Vagina (tissue), 2 donors: Measurements from ENCODE around the gene ERVK3-1. TPM values are rescaled to one million over a fixed set of nuclear protein-coding genes. Genes with fewer than 3 reads are reported as not detected.

ENCODE experiments used
- DNase-seq, 2 donors: peaks; one replicate each; pipeline ENCODE4 v3.0.0-alpha.2; 2017; ENCODE audit errors: extremely low spot score in 2 of 2
- H3K27ac ChIP-seq: fragments of 200-600 bp; sonication (generic); one replicate; pipeline ENCODE4 v1.5.1; 2019
- H3K27me3 ChIP-seq: fragments of 200-600 bp; sonication (generic); one replicate; pipeline ENCODE4 v1.5.1; 2019
- H3K36me3 ChIP-seq, 2 donors: fragments of 200-600 bp; sonication (generic); one replicate each; pipeline ENCODE4 v1.5.1; 2017 to 2019
- H3K4me1 ChIP-seq: fragments of 200-600 bp; sonication (generic); one replicate; pipeline ENCODE4 v1.5.1; 2019
- H3K4me3 ChIP-seq, 2 donors: fragments of 200-600 bp; sonication (generic); 1 replicate in 1 of 2; 2 replicates in 1 of 2; pipeline ENCODE4 v1.5.1; 2016 to 2019
- H3K9me3 ChIP-seq: fragments of 200-600 bp; sonication (generic); one replicate; pipeline ENCODE4 v1.5.1; 2019
- POLR2A ChIP-seq, 2 donors: fragments of 450-650 bp; IDR thresholded peaks; one replicate each; pipeline ENCODE4 v1.6.1; 2017; ENCODE audit warnings: antibody characterized with exemption in 2 of 2, mild to moderate bottlenecking in 2 of 2, moderate library complexity in 2 of 2
- POLR2AphosphoS5 ChIP-seq, 2 donors: sonication (generic); formaldehyde crosslinking; IDR thresholded peaks; one replicate each; pipeline ENCODE4 v1.9.0; 2017; ENCODE audit warnings: antibody characterized with exemption in 2 of 2, mild to moderate bottlenecking in 2 of 2, low read depth in 1 of 2; ENCODE audit not compliant: insufficient read depth in 1 of 2
- intact Hi-C: fragments of 100-400 bp; cut with DNase I; formaldehyde crosslinking; loops from one replicate; pipeline ENCODE4 v1.15.1; 2023
- total RNA-seq: library from RNA; depleted of rRNA; stranded (reverse); fragments of >200 nt; gene quantifications from one replicate; pipeline ENCODE4 v1.2.3, GENCODE V29; 2016
- TF ChIP-seq, protein P1 (sequence below), 3 experiments: fragments of 450-650 bp in 2 of 3; fragments of 200-600 bp in 1 of 3; sonication (generic) in 1 of 3; IDR thresholded peaks; one replicate each; pipeline ENCODE4 v1.5.1; 2017 to 2019; ENCODE audit warnings: antibody characterized with exemption in 3 of 3, mild to moderate bottlenecking in 2 of 3, moderate library complexity in 2 of 3

Gene ERVK3-1
- total RNA-seq, 1 donor from 2014 or later, result 45.9 TPM

DNA sequence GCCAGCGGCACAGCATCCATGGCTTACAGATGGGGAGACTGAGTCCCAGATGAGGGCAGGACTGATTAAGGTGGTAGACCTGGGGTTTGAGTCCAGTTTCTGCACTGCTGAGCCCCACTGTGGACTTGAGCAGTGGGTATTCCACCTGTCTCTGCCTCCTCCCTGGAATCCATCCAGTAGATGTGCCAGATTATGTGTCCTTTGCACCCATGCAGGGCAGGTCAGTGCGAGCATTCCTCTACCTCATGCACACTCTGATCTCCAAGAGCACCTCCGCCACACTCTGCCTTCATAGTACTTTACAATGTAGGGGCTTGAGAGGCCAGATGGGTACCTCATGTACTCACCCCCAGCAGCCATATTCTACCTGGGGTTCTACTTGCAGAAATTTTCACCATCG, 31.6 kb downstream of the ERVK3-1 start:
- Histone ChIP-seq H3K4me1 (no peaks in the 10 kb centered on the region), H3K9me3 (no peaks in the 10 kb centered on the region), H3K27ac (no peak overlapping the region), H3K4me3 (no peak overlapping the region), H3K27me3 (no peaks in the 10 kb centered on the region), H3K36me3 (peaks cover 0 to 42% of the 10 kb centered on the region in 2 donors)
- intact Hi-C loops, result no loop called here
- DNase-seq, result no peak
- TF ChIP-seq, protein P1, sequence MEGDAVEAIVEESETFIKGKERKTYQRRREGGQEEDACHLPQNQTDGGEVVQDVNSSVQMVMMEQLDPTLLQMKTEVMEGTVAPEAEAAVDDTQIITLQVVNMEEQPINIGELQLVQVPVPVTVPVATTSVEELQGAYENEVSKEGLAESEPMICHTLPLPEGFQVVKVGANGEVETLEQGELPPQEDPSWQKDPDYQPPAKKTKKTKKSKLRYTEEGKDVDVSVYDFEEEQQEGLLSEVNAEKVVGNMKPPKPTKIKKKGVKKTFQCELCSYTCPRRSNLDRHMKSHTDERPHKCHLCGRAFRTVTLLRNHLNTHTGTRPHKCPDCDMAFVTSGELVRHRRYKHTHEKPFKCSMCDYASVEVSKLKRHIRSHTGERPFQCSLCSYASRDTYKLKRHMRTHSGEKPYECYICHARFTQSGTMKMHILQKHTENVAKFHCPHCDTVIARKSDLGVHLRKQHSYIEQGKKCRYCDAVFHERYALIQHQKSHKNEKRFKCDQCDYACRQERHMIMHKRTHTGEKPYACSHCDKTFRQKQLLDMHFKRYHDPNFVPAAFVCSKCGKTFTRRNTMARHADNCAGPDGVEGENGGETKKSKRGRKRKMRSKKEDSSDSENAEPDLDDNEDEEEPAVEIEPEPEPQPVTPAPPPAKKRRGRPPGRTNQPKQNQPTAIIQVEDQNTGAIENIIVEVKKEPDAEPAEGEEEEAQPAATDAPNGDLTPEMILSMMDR (IDR thresholded peaks at IDR 0.05), result no peak
- no peak for TF ChIP-seq POLR2AphosphoS5 (IDR thresholded peaks at IDR 0.05; ENCODE audit: insufficient read depth in 1 of 2, low read depth in 1 of 2)
- no peak for TF ChIP-seq POLR2A (IDR thresholded peaks at IDR 0.05)

DNA sequence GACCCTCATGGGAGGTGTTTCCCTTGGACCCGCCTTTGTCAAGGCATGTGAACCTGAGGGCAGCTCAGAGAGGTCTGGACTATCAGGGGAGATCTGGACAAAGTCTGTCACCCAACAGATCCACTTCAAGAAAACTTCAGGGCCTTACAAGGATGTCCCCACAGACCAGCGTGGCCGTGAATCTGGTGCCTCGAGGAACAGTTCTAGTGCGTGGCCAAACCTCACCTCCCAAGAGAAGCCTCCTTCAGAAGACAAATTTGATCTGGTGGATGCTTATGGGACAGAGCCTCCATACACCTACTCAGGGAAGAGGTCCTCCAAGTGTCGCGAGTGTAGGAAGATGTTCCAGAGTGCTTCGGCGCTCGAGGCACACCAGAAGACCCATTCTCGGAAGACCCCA, 33.2 kb downstream of the ERVK3-1 start:
- intact Hi-C loops, result no loop called here
- no peaks in the 10 kb centered on the region for H3K9me3 ChIP-seq
- H3K4me1 ChIP-seq, result no peaks in the 10 kb centered on the region
- peaks cover 0 to 42% of the 10 kb centered on the region in 2 donors for H3K36me3 ChIP-seq
- DNase-seq, result no peak
- no peak overlapping the region for H3K4me3 ChIP-seq
- H3K27me3 ChIP-seq, result no peaks in the 10 kb centered on the region
- no peak overlapping the region for H3K27ac ChIP-seq
- TF ChIP-seq POLR2A (IDR thresholded peaks at IDR 0.05), result no peak
- TF ChIP-seq, protein P1 (IDR thresholded peaks at IDR 0.05), result no peak
- no peak for TF ChIP-seq POLR2AphosphoS5 (IDR thresholded peaks at IDR 0.05; ENCODE audit: insufficient read depth in 1 of 2, low read depth in 1 of 2)

DNA sequence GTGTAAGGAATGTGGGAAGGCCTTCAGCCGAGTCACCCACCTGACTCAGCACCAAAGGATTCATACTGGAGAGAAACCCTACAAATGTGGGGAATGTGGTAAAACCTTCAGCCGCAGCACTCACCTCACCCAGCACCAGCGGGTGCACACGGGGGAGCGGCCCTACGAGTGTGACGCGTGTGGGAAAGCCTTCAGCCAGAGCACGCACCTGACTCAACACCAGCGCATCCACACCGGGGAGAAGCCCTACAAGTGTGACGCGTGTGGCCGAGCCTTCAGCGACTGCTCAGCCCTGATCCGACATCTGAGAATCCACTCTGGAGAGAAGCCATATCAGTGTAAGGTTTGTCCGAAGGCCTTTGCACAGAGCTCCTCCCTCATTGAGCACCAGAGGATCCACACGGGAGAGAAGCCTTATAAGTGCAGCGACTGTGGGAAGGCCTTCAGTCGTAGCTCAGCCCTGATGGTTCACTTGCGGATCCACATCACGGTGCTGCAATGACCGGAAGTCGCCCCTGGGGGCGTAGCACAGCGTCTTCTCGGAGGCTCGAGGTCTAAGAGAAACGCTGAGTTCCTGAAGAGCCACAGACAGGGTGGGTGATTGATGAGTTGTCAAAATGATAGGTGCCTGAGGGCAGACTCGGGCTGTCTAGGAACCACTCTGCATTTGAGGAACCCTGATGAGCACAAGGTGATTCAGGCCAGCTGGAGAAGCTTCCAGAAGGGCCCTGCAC, 33.8 kb downstream of the ERVK3-1 start:
- Histone ChIP-seq H3K27me3 (no peaks in the 10 kb centered on the region), H3K27ac (no peak overlapping the region), H3K4me3 (no peak overlapping the region), H3K9me3 (no peaks in the 10 kb centered on the region), H3K36me3 (peaks cover 0 to 42% of the 10 kb centered on the region in 2 donors), H3K4me1 (no peaks in the 10 kb centered on the region)
- TF ChIP-seq POLR2AphosphoS5 (IDR thresholded peaks at IDR 0.05; ENCODE audit: insufficient read depth in 1 of 2, low read depth in 1 of 2), result no peak
- TF ChIP-seq POLR2A (IDR thresholded peaks at IDR 0.05), result no peak
- TF ChIP-seq, protein P1 (IDR thresholded peaks at IDR 0.05), result no peak
- no peak for DNase-seq
- intact Hi-C loops, result no loop called here

- TF ChIP-seq POLR2AphosphoS5 (IDR thresholded peaks at IDR 0.05; ENCODE audit: insufficient read depth in 1 of 2, low read depth in 1 of 2) (no peak), POLR2A (IDR thresholded peaks at IDR 0.05) (no peak)
- TF ChIP-seq, protein P1 (IDR thresholded peaks at IDR 0.05), result no peak
- Histone ChIP-seq H3K27ac (no peak overlapping the region), H3K4me1 (peaks cover 35% of the 10 kb centered on the region), H3K27me3 (no peaks in the 10 kb centered on the region), H3K36me3 (no peaks in the 10 kb centered on the region), H3K9me3 (no peaks in the 10 kb centered on the region), H3K4me3 (no peak overlapping the region)
- intact Hi-C loops, result no loop called here
- no peak for DNase-seq
Measured at GRCh38 chr19:58345558-58345957, 40.4 kb downstream of the ERVK3-1 start.
